Renal cortex interstitium (tissue), 11 donors: ENCODE data around the gene FGF4. TPM values are rescaled to one million over a fixed set of nuclear protein-coding genes. Genes with fewer than 3 reads are reported as not detected.

Source experiments
- DNase-seq, 11 donors: peaks; one replicate each; pipeline ENCODE4 v3.0.0-alpha.2; 2013; ENCODE audit warnings: low read depth in 9 of 11, low spot score in 4 of 11; ENCODE audit errors: extremely low read depth in 1 of 11
- polyA plus RNA-seq, 3 donors: library from polyadenylated mRNA; unstranded; fragments of 120-200 nt; gene quantifications; one replicate each; pipeline ENCODE4 v1.2.1, GENCODE V29; 2013; ENCODE audit not compliant: insufficient read length in 3 of 3

FGF4 gene
- polyA plus RNA-seq, 3 donors = 0.05 TPM; not detected in 2

DNA sequence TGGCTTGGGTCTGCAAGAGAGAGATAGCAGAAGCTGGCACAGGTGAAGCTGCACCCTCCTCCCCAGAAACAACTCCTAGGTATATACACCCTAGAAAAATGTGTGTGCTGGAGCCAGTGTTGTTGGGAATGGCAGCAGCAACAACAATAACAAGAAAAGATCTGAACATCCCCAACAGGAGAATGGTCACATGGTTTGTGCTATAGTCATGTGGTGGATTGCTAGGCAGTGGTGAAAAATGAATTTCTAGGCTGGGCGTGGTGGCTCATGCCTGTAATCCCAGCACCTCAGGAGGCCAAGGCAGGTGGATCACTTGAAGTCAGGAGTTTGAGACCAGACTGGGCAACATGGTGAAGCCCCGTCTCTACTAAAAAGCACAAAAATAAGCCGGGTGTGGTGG, 40.3 kb downstream of the FGF4 start:
- DNase-seq = no peak

- DNase-seq = no peak
Measured at GRCh38 chr11:69734367-69734766, 40.8 kb downstream of the FGF4 start.

- no peak for DNase-seq
Measured at GRCh38 chr11:69732910-69733309, 42.2 kb downstream of the FGF4 start.

GRCh38 chr11:69731110-69731509, 44.0 kb downstream of the FGF4 start:
- DNase-seq = no peak

GRCh38 chr11:69730500-69730899, 44.6 kb downstream of the FGF4 start:
- DNase-seq = no peak

- no peak for DNase-seq
Measured at GRCh38 chr11:69729252-69729651, 45.9 kb downstream of the FGF4 start.

GRCh38 chr11:69727266-69727665, 47.9 kb downstream of the FGF4 start:
- no peak for DNase-seq

- no peak for DNase-seq
Measured at GRCh38 chr11:69726481-69726880, 48.7 kb downstream of the FGF4 start.

DNA sequence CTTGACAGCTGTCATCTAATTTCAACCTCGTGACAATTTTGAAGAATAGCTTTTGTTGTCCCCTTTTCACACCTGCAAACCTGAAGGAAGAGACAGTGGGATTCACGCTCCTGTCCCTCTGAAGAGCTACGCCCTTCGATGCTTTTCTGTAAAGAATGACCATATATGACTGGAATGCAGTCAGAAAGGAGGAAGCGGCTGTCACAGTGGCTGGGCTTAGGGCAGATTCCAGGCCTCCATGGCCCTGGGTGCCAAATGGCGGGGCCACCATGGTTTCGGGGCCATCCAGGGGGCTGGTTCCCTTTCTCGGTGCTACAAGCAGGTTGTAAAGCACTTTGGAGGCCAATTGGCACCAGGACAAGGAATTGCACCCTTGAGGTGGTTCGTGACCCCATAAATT, 49.1 kb downstream of the FGF4 start:
- no peak for DNase-seq

GRCh38 chr11:69721745-69722144, 53.4 kb downstream of the FGF4 start:
- DNase-seq = no peak

DNA sequence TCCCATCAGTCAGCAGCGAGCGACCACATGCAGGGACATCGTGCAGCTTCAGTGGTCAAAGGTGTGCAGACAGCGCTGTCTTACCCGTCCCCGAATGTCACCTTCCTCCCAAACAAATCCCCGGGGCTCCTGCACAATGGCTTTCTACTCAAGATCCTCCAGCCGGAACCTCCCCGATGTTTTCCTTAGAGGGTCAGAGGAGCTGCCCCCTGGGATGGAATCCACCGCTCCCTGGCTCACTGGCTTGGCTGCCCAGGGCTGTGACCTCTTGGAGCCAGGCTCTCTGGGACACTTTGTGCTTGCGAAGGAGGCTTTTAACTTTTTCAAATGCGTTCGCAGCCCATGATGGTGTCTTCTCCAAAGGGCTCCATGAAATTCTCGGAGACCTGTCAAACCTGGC, 54.0 kb downstream of the FGF4 start:
- DNase-seq = no peak

Other genes with a start within 250 kb of the FGF4 start
- gene CCND1, start 134.2 kb downstream of the FGF4 start, polyA plus RNA-seq = 100 to 1,000 TPM; 150 to 160 (median 160) TPM
- 10 to 100 TPM; 22.2 to 42.9 (median 30.7) TPM for gene LTO1, start 100.0 kb downstream of the FGF4 start, polyA plus RNA-seq
- under 1 TPM; 0.50 to 0.93 (median 0.59) TPM for gene FGF19, start 71.3 kb downstream of the FGF4 start, polyA plus RNA-seq
- not detected for gene FGF3, start 44.1 kb upstream of the FGF4 start, polyA plus RNA-seq